Measurements from ENCODE around the gene SLC11A2. TPM values are rescaled to one million over a fixed set of nuclear protein-coding genes. Genes with fewer than 3 reads are reported as not detected.

SLC11A2 gene
- total RNA-seq, 1 experiment from 2014 or later: 38.7 TPM

DNA sequence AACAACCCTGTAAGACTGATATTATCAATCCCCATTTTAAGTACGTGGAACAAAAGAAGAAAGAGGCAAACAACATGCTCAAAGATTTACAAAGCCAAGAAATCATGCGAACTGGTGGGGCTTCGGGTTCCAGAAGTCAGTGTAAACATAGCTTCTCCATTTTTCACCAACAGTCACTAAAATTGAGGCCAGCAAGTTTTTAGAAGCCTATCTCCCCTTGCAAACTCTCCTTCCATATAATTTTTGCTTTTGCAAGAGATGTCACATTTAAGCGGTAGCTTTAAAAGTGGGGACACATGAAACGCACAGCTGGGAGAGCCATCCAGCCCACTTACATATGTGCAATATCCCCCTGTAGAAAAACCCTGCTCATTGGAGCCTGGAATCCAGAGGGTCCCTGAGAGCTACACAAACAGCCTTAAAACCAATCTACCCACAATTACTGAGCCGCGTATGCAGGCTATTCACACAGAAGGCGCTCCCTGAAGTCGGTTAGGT is 797 bp downstream of the SLC11A2 start:
- intact Hi-C loops (cut with micrococcal nuclease): no loop called here
- BruUV-seq (replicated peaks): no TSS peak

More for the DNA sequence above, 797 bp downstream of the SLC11A2 start:
- Histone ChIP-seq H3K27ac (ENCODE audit: low read depth, low read length) (peak overlapping the region; percentile 91), H3K27me3 (ENCODE audit: insufficient read depth, low read length) (no peaks in the 10 kb centered on the region), H3K4me1 (ENCODE audit: control insufficient read depth in 1 of 2, insufficient read depth in 2 of 2, low read length in 2 of 2) (peaks cover 27 to 49% of the 10 kb centered on the region in 2 experiments), H3K79me2 (ENCODE audit: insufficient read depth, low read length) (peaks cover 53% of the 10 kb centered on the region), H3K9me3 (ENCODE audit: control insufficient read depth in 1 of 2, insufficient read depth in 1 of 2, low read depth in 1 of 2, low read length in 2 of 2) (no peaks in the 10 kb centered on the region), H2AFZ (ENCODE audit: low read depth, low read length, poor library complexity, severe bottlenecking) (no peak overlapping the region), H3K36me3 (ENCODE audit: control insufficient read depth in 1 of 2, insufficient read depth in 2 of 2, low read length in 2 of 2) (no peaks in the 10 kb centered on the region), H3K4me3 (replicated peaks in 1 of 2; ENCODE audit: low read depth in 1 of 2, low read length in 2 of 2) (peak overlapping the region; percentile 76 to 77), H3K9me2 (ENCODE audit: insufficient read depth) (no peaks in the 10 kb centered on the region), H3K9ac (ENCODE audit: low read length) (peak overlapping the region; percentile 87), H3K4me2 (ENCODE audit: low read length) (peak overlapping the region; percentile 92), H4K20me1 (ENCODE audit: insufficient read depth) (no peaks in the 10 kb centered on the region)
- RAD21 ChIA-PET (ENCODE audit: low non-redundant PET in 1 of 2, low total read pairs in 2 of 2, uncharacterized antibody in 2 of 2, unreplicated experiment in 2 of 2): no interaction called here
- POLR2A ChIA-PET: interaction anchor here (1.2 to 1.6 kb wide), 2 partner anchors 20 to 30 kb away, joined by 3 to 4 read pairs; no protein-coding TSS in a partner anchor
- TF ChIP-seq EZH2phosphoT487 (IDR thresholded peaks at IDR 0.05; ENCODE audit: borderline replicate concordance) (no peak), SRF (IDR thresholded peaks at IDR 0.05; ENCODE audit: low read depth) (no peak), RAD21 (IDR thresholded peaks at IDR 0.05; ENCODE audit: low read depth) (no peak), CBX3 (IDR thresholded peaks at IDR 0.05; ENCODE audit: low read depth) (no peak), EGR1 (IDR thresholded peaks at IDR 0.05; ENCODE audit: low read depth) (no peak), FOSL1 (IDR thresholded peaks at IDR 0.05; ENCODE audit: low read depth) (no peak), ELF1 (IDR thresholded peaks at IDR 0.05; ENCODE audit: borderline replicate concordance, low read depth) (no peak), ZFX (IDR thresholded peaks at IDR 0.05) (no peak), POLR2A (IDR thresholded peaks at IDR 0.05; ENCODE audit: borderline replicate concordance, extremely low read depth, insufficient read depth, insufficient read length) (no peak), JUND (IDR thresholded peaks at IDR 0.05) (no peak), SP1 (IDR thresholded peaks at IDR 0.05; ENCODE audit: low read depth) (no peak), ZNF274 (IDR thresholded peaks at IDR 0.05; ENCODE audit: low read depth, low read length) (no peak), POLR2AphosphoS5 (IDR thresholded peaks at IDR 0.05; ENCODE audit: low read depth, low read length) (no peak)
- TF ChIP-seq, protein P1, sequence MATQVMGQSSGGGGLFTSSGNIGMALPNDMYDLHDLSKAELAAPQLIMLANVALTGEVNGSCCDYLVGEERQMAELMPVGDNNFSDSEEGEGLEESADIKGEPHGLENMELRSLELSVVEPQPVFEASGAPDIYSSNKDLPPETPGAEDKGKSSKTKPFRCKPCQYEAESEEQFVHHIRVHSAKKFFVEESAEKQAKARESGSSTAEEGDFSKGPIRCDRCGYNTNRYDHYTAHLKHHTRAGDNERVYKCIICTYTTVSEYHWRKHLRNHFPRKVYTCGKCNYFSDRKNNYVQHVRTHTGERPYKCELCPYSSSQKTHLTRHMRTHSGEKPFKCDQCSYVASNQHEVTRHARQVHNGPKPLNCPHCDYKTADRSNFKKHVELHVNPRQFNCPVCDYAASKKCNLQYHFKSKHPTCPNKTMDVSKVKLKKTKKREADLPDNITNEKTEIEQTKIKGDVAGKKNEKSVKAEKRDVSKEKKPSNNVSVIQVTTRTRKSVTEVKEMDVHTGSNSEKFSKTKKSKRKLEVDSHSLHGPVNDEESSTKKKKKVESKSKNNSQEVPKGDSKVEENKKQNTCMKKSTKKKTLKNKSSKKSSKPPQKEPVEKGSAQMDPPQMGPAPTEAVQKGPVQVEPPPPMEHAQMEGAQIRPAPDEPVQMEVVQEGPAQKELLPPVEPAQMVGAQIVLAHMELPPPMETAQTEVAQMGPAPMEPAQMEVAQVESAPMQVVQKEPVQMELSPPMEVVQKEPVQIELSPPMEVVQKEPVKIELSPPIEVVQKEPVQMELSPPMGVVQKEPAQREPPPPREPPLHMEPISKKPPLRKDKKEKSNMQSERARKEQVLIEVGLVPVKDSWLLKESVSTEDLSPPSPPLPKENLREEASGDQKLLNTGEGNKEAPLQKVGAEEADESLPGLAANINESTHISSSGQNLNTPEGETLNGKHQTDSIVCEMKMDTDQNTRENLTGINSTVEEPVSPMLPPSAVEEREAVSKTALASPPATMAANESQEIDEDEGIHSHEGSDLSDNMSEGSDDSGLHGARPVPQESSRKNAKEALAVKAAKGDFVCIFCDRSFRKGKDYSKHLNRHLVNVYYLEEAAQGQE (IDR thresholded peaks at IDR 0.05; ENCODE audit: low read depth): no peak
- TF ChIP-seq, protein P2, sequence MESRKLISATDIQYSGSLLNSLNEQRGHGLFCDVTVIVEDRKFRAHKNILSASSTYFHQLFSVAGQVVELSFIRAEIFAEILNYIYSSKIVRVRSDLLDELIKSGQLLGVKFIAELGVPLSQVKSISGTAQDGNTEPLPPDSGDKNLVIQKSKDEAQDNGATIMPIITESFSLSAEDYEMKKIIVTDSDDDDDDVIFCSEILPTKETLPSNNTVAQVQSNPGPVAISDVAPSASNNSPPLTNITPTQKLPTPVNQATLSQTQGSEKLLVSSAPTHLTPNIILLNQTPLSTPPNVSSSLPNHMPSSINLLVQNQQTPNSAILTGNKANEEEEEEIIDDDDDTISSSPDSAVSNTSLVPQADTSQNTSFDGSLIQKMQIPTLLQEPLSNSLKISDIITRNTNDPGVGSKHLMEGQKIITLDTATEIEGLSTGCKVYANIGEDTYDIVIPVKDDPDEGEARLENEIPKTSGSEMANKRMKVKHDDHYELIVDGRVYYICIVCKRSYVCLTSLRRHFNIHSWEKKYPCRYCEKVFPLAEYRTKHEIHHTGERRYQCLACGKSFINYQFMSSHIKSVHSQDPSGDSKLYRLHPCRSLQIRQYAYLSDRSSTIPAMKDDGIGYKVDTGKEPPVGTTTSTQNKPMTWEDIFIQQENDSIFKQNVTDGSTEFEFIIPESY (IDR thresholded peaks at IDR 0.05; ENCODE audit: extremely low read depth, insufficient replicate concordance, low read length): no peak
- ATAC-seq (no peak), DNase-seq (ENCODE audit: low read depth, low spot score) (no peak)
- CTCF ChIA-PET: interaction anchor here (1.0 to 2.4 kb wide), 4 partner anchors 12 to 316 kb away, joined by 3 to 12 read pairs (median 5); no protein-coding TSS in a partner anchor
